ENCODE measurements around the gene B4GALNT3. TPM values are rescaled to one million over a fixed set of nuclear protein-coding genes. Genes with fewer than 3 reads are reported as not detected.

B4GALNT3 gene
- total and polyA plus RNA-seq, 10 of the 15 experiments (the other 5 are each of a cell fraction or from before 2014, with no cell fraction given): 0.05 to 4.2 (median 2.7) TPM; not detected in 1

DNA sequence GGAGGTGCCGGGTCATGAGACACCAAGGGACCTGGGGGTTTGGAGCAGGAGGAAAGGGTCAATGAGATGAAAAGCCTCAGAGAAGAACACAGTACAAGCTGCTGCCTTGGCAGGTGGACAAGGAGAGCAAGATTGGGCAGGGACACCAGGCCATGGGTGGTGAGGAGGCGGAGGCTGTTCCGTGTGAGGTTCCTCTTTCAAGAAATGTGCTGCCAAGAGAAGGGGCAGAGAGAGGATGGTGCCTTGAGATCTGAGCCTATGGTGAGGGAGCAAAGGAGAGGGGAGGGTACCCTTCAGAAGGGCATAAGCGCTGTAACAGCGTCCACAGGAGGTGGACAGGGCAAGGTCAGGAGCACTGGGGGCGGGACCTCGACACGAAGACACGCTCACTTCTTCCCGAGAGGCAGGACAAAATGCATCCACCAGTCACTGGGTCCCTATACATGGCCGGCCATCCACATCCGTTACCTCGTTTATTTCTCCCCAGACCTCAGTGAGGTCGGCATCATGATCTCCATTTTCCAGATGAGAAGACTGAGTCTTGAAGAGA is 100.2 kb downstream of the B4GALNT3 start:
- H2AFZ ChIP-seq (ENCODE audit: control insufficient read depth, low read depth, low read length): no peak overlapping the region
- H3K36me3 ChIP-seq (ENCODE audit: control insufficient read depth in 2 of 2, insufficient read depth in 2 of 2, low read length in 1 of 2): no peaks in the 10 kb centered on the region
- in situ Hi-C loops (cut with MboI) (no loop called here), intact Hi-C loops (cut with micrococcal nuclease; ENCODE audit: unreplicated experiment) (loop anchor here (10.0 kb wide), 1 partner anchor 315 kb away; no protein-coding TSS in a partner anchor)
- FAIRE-seq (no peak), DNase-seq (ENCODE audit: low read depth, low spot score) (no peak), ATAC-seq (no peak)
- H3K4me1 ChIP-seq (ENCODE audit: control insufficient read depth, insufficient read depth, low read length): peaks cover 23% of the 10 kb centered on the region
- WGBS (ENCODE audit: insufficient coverage, insufficient replicate concordance, low lambda C conversion rate, missing lambda C conversion rate): 58% methylated on average over 14 of the region's 14 CpGs
- no peak overlapping the region for H3K27ac ChIP-seq (ENCODE audit: control insufficient read depth, insufficient read depth)
- TF ChIP-seq RB1 (IDR thresholded peaks at IDR 0.05; ENCODE audit: borderline replicate concordance) (no peak), ZNF207 (IDR thresholded peaks at IDR 0.05; ENCODE audit: borderline replicate concordance) (no peak), GABPA (IDR thresholded peaks at IDR 0.05; ENCODE audit: low read depth) (no peak), EGR1 (IDR thresholded peaks at IDR 0.05; ENCODE audit: borderline replicate concordance in 1 of 2, low read depth in 2 of 2, low read length in 2 of 2) (no peak)
- TF ChIP-seq, protein P1, sequence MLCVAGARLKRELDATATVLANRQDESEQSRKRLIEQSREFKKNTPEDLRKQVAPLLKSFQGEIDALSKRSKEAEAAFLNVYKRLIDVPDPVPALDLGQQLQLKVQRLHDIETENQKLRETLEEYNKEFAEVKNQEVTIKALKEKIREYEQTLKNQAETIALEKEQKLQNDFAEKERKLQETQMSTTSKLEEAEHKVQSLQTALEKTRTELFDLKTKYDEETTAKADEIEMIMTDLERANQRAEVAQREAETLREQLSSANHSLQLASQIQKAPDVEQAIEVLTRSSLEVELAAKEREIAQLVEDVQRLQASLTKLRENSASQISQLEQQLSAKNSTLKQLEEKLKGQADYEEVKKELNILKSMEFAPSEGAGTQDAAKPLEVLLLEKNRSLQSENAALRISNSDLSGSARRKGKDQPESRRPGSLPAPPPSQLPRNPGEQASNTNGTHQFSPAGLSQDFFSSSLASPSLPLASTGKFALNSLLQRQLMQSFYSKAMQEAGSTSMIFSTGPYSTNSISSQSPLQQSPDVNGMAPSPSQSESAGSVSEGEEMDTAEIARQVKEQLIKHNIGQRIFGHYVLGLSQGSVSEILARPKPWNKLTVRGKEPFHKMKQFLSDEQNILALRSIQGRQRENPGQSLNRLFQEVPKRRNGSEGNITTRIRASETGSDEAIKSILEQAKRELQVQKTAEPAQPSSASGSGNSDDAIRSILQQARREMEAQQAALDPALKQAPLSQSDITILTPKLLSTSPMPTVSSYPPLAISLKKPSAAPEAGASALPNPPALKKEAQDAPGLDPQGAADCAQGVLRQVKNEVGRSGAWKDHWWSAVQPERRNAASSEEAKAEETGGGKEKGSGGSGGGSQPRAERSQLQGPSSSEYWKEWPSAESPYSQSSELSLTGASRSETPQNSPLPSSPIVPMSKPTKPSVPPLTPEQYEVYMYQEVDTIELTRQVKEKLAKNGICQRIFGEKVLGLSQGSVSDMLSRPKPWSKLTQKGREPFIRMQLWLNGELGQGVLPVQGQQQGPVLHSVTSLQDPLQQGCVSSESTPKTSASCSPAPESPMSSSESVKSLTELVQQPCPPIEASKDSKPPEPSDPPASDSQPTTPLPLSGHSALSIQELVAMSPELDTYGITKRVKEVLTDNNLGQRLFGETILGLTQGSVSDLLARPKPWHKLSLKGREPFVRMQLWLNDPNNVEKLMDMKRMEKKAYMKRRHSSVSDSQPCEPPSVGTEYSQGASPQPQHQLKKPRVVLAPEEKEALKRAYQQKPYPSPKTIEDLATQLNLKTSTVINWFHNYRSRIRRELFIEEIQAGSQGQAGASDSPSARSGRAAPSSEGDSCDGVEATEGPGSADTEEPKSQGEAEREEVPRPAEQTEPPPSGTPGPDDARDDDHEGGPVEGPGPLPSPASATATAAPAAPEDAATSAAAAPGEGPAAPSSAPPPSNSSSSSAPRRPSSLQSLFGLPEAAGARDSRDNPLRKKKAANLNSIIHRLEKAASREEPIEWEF (IDR thresholded peaks at IDR 0.05; ENCODE audit: insufficient replicate concordance, low read depth, low read length): no peak
- TF ChIP-seq, protein P2, sequence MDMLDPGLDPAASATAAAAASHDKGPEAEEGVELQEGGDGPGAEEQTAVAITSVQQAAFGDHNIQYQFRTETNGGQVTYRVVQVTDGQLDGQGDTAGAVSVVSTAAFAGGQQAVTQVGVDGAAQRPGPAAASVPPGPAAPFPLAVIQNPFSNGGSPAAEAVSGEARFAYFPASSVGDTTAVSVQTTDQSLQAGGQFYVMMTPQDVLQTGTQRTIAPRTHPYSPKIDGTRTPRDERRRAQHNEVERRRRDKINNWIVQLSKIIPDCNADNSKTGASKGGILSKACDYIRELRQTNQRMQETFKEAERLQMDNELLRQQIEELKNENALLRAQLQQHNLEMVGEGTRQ (IDR thresholded peaks at IDR 0.05; ENCODE audit: borderline replicate concordance, low read depth, low read length): no peak
- ChIA-PET CTCF (no interaction called here), SMC1A (ENCODE audit: uncharacterized antibody, unreplicated experiment) (no interaction called here), POLR2A (no interaction called here), RAD21 (ENCODE audit: unreplicated experiment) (no interaction called here)
- no TSS peak for BruUV-seq (replicated peaks)
- no peaks in the 10 kb centered on the region for H4K20me1 ChIP-seq (ENCODE audit: control insufficient read depth, insufficient read depth)
- H3K27me3 ChIP-seq (replicated peaks in 1 of 2; ENCODE audit: control insufficient read depth in 2 of 2, insufficient read depth in 2 of 2, low read length in 1 of 2): no peaks in the 10 kb centered on the region
- no peak overlapping the region for H3K9ac ChIP-seq (ENCODE audit: control insufficient read depth, insufficient read depth, low read length)
- no peaks in the 10 kb centered on the region for H3K9me3 ChIP-seq (replicated peaks; ENCODE audit: control insufficient read depth, insufficient read depth, low read length)
- H3K4me2 ChIP-seq (ENCODE audit: control insufficient read depth, insufficient read depth): no peak overlapping the region
- no peaks in the 10 kb centered on the region for H3K79me2 ChIP-seq (ENCODE audit: control insufficient read depth, insufficient read depth, low read length)
- no peak overlapping the region for H3K4me3 ChIP-seq

All from GM12878 (cell line).